Ovary (tissue), 9 donors: Measurements from ENCODE around the gene IDUA. TPM values are rescaled to one million over a fixed set of nuclear protein-coding genes. Genes with fewer than 3 reads are reported as not detected.

Source experiments
- DNase-seq, 5 donors: peaks; one replicate each; pipeline ENCODE4 v3.0.0-alpha.2; 2019 to 2020
- H3K27ac ChIP-seq, 2 donors: fragments of 200-600 bp; one replicate each; pipeline versions ENCODE4 v1.5.1 to v1.8.0; 2019 to 2022
- H3K27me3 ChIP-seq: fragments of 200-600 bp; one replicate; pipeline ENCODE4 v1.8.0; 2022
- H3K36me3 ChIP-seq: fragments of 200-600 bp; sonication (generic); one replicate; pipeline ENCODE4 v1.5.1; 2019
- H3K4me1 ChIP-seq: one replicate; pipeline ENCODE4 v1.8.1; 2013; ENCODE audit warnings: mild to moderate bottlenecking, moderate library complexity; ENCODE audit not compliant: insufficient read depth
- H3K4me3 ChIP-seq: fragments of 200-600 bp; sonication (generic); one replicate; pipeline ENCODE4 v1.5.1; 2017
- H3K9me3 ChIP-seq, 2 donors: fragments of 200-600 bp in 1 of 2; sonication (generic) in 1 of 2; one replicate each; pipeline versions ENCODE4 v1.5.1 to v1.8.1; 2013 to 2019; ENCODE audit warnings: mild to moderate bottlenecking in 1 of 2, moderate library complexity in 1 of 2
- CTCF ChIP-seq, 3 donors: fragments of 450-650 bp in 2 of 3; fragments of 200-600 bp in 1 of 3; IDR thresholded peaks; one replicate each; pipeline versions ENCODE4 v1.5.1 to v1.8.0; 2016 to 2022; ENCODE audit warnings: antibody characterized with exemption in 3 of 3, mild to moderate bottlenecking in 1 of 3
- EP300 ChIP-seq: sonication (generic); formaldehyde crosslinking; IDR thresholded peaks from one replicate; pipeline ENCODE4 v1.6.1; 2017; ENCODE audit warnings: antibody characterized with exemption
- POLR2A ChIP-seq: fragments of 450-650 bp; IDR thresholded peaks from one replicate; pipeline ENCODE4 v1.6.1; 2017; ENCODE audit warnings: antibody characterized with exemption, mild to moderate bottlenecking, moderate library complexity
- WGBS, 3 donors: extraction: QIAGEN DNeasy Blood & Tissue Kit in 1 of 3; methylation state at CpG; one replicate each; pipeline versions ENCODE4 v1.1.5 to v1.1.7; 2013 to 2017; 5-methylcytosine and 5-hydroxymethylcytosine counted together
- intact Hi-C, 4 donors: fragments of 100-400 bp; cut with DNase I; formaldehyde crosslinking; loops; one replicate each; pipeline versions ENCODE4 v1.11.0 to v1.15.1; 2022 to 2023
- polyA plus RNA-seq, 2 donors: library from polyadenylated mRNA; stranded (reverse); fragments of 200-250 nt in 1 of 2; fragments of 350-450 nt in 1 of 2; fragmentation: Illumina TruSeq in 1 of 2; extraction: RNeasy Lipid Tissue Mini Kit (QIAGEN cat#74804) in 1 of 2; gene quantifications; one replicate each; pipeline ENCODE4 v1.2.3, GENCODE V29; 2013 to 2014
- total RNA-seq, 7 donors: library from RNA; depleted of rRNA in 2 of 7; stranded (reverse); fragments of >200 nt in 2 of 7; fragmentation: NEBNext Ultra II Directional in 3 of 7; extraction: Animal tissue kit (Norgen Biotek cat#: 25700) in 3 of 7; gene quantifications; one replicate each; pipeline versions ENCODE4 v1.1.0 to v1.2.4, GENCODE V29; 2016 to 2023
- donor health status: DM: no; HTN: no; CAD: no; lungs with moderate emphysema.
- donor health status: DM: no; HTN: no; CAD: no.
- donor health status: Bipolar disorder and iron deficiency.
- donor health status: DM: yes; HTN: yes; CAD: no.
- donor health status: DM: no; HTN: no; CAD: no.
- donor health status: DM: yes; HTN: yes; CAD: no.

The IDUA gene
- total and polyA plus RNA-seq, 9 donors, result 3.1 to 49.1 (median 31.8) TPM

DNA sequence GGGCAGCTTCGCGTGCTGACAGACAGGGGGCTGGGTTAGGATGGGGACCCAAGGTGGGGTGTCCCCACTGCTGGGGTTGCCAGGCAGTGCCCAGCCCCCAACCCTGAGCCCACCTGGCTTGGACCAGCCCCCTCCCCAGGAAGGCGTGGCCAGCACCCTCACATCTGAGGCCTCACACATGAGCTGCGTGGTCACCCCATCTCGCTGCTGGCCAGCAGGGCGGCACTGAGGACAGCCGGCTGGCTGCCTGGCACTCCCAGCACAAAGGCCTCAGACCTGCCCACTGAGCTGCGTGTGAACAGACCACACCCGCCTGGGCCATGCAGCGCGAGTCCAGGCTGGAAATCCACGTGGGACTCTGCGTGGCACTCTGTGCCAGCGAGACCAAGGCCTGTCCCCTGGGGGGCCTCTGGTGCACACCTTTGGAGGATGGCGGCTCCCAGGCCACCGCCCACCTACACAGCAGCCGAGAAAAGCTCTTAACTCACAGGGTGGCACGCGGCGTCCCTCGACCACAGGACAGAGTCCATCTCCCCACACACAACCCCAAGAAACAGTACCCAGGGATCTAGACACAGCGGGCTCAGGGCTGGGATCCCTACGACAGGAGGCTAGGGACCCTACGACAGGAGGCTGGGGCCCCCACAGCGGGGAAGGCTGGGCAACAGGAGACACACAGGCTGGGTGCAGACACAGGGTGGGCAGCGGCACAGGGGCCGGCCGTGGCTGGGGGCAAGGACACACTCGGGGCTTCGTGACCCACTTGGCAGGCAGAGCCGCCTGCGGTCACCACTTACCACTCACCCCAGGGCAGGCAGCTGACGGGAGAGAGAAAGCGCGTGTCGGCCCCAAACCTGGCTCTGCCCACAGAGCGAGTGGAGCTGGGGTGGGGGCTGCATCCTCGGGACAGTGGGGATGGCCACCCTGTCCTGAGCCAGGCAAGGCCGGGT is 23.3 kb upstream of the IDUA start:
- Histone ChIP-seq H3K36me3 (no peaks in the 10 kb centered on the region), H3K27ac (no peak overlapping the region)
- 91 to 93% (median 92%) methylated on average over 33 to 39 of the region's 39 CpGs for WGBS, 3 donors

GRCh38 chr4:964346-965025 is 22.4 kb upstream of the IDUA start:
- TF ChIP-seq POLR2A, result no peak
- intact Hi-C loops, result no loop called here
- WGBS, 3 donors, result 86 to 90% (median 86%) methylated on average over 17 to 23 of the region's 23 CpGs
- Histone ChIP-seq H3K4me3 (no peak overlapping the region), H3K9me3 (no peaks in the 10 kb centered on the region), H3K27ac (no peak overlapping the region), H3K27me3 (no peaks in the 10 kb centered on the region), H3K36me3 (no peaks in the 10 kb centered on the region), H3K4me1 (no peaks in the 10 kb centered on the region)
- no peak for DNase-seq

More for the DNA sequence above, 23.3 kb upstream of the IDUA start:
- no peak overlapping the region for H3K4me3 ChIP-seq
- DNase-seq, result no peak
- H3K4me1 ChIP-seq, result no peaks in the 10 kb centered on the region
- intact Hi-C loops, result no loop called here
- H3K27me3 ChIP-seq, result no peaks in the 10 kb centered on the region
- no peak for TF ChIP-seq POLR2A
- no peak for TF ChIP-seq EP300
- no peak for TF ChIP-seq CTCF (IDR thresholded peaks at IDR 0.05)
- H3K9me3 ChIP-seq, result no peaks in the 10 kb centered on the region

- no peak for TF ChIP-seq EP300
- no peak for TF ChIP-seq CTCF (IDR thresholded peaks at IDR 0.05)
- no peak for DNase-seq
- H3K27ac ChIP-seq, result no peak overlapping the region
- intact Hi-C loops, result no loop called here
- WGBS, 3 donors, result 90% methylated on average over 20 to 26 of the region's 26 CpGs
- no peaks in the 10 kb centered on the region for H3K4me1 ChIP-seq
- no peak overlapping the region for H3K4me3 ChIP-seq
- no peaks in the 10 kb centered on the region for H3K36me3 ChIP-seq
- H3K9me3 ChIP-seq, result no peaks in the 10 kb centered on the region
- no peaks in the 10 kb centered on the region for H3K27me3 ChIP-seq
Measured at GRCh38 chr4:965048-965765, 21.6 kb upstream of the IDUA start.

- DNase-seq, result no peak
- Histone ChIP-seq H3K4me1 (no peaks in the 10 kb centered on the region), H3K27me3 (no peaks in the 10 kb centered on the region), H3K4me3 (no peak overlapping the region), H3K9me3 (no peaks in the 10 kb centered on the region), H3K27ac (no peak overlapping the region), H3K36me3 (no peaks in the 10 kb centered on the region)
- TF ChIP-seq EP300 (no peak), POLR2A (no peak), CTCF (IDR thresholded peaks at IDR 0.05) (no peak)
- WGBS, 3 donors, result 89 to 90% (median 90%) methylated on average over 19 to 21 of the region's 21 CpGs
- intact Hi-C loops, result no loop called here
Measured at GRCh38 chr4:965766-966134, 21.1 kb upstream of the IDUA start.
